Heart left ventricle (tissue), 13 donors: ENCODE measurements around the gene ZNF512B.
"Not testable (repeated sequence)": the region's sequence is repeated elsewhere in the genome, so short reads cannot be mapped to it uniquely, and the experiment has no call there.

Source experiments
- POLR2A ChIP-seq, 2 donors: fragments of 450-650 bp; IDR thresholded peaks; one replicate each; pipeline ENCODE4 v1.6.1; 2017; ENCODE audit warnings: antibody characterized with exemption in 2 of 2, mild to moderate bottlenecking in 2 of 2, moderate library complexity in 2 of 2
- TF ChIP-seq, protein P1 (sequence below), 12 donors: fragments of 200-600 bp; sonication (generic) in 4 of 12; IDR thresholded peaks; one replicate each; pipeline versions ENCODE4 v1.5.0 to v1.8.0; 2018 to 2022; ENCODE audit warnings: antibody characterized with exemption in 12 of 12, mild to moderate bottlenecking in 5 of 12
- donor health status: ischemic (EF 13 %, LVEDD 7.1; RV severe dilation, severe dysfunction).
- donor health status: DM: no; HTN: yes; CAD: no.
- donor health status: DM: no; HTN: no; CAD: no.
- donor health status: ischemic (EF 25% LVEDD 6.9; RV normal size, moderate dysfunction).
- donor health status: ischemic (EF 25% LVEDD 5.7; RV mildly dilated, moderate dysfunction).
- donor health status: ischemic (EF 35%, LVEDD 5.7; RV mildly dilated, moderate dysfunction).
- donor health status: nonischemic (EF 11% LVEDD 7.7; RV severe dilation, severe dysfunction).
- donor health status: DM: yes; HTN: yes; CAD: no.
- donor health status: PGD.
- donor health status: ischemic (EF 29% LVEDD 5.4; RV normal size, mild dysfunction).
- donor health status: nonischemic (EF 23%, LVEDD 6.1; RV moderate dilation, normal function).

DNA sequence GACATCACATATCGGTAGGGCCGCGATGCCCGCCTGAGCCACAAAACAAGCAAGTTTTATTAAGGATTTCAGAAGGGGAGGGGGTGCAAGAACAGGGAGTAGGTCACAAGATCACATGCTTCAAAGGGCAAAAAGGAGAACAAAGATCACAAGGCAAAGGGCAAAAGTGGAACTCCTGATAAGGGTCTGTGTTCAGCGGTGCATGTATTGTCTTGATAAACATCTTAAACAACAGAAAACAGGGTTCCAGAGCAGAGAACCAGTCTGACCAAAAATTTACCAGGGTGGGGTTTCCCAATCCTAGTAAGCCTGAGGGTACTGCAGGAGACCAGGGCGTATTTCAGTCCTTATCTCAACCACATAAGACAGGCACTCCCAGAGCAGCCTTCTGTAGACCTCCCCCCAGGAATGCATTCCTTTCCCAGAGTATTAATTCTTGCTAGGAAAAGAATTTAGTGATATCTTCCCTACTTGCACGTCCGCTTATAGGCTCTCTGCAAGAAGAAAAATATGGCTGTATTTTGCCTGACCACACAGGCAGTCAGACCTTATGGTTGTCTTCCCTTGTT lies 53.3 kb downstream of the ZNF512B start:
- TF ChIP-seq, protein P1, sequence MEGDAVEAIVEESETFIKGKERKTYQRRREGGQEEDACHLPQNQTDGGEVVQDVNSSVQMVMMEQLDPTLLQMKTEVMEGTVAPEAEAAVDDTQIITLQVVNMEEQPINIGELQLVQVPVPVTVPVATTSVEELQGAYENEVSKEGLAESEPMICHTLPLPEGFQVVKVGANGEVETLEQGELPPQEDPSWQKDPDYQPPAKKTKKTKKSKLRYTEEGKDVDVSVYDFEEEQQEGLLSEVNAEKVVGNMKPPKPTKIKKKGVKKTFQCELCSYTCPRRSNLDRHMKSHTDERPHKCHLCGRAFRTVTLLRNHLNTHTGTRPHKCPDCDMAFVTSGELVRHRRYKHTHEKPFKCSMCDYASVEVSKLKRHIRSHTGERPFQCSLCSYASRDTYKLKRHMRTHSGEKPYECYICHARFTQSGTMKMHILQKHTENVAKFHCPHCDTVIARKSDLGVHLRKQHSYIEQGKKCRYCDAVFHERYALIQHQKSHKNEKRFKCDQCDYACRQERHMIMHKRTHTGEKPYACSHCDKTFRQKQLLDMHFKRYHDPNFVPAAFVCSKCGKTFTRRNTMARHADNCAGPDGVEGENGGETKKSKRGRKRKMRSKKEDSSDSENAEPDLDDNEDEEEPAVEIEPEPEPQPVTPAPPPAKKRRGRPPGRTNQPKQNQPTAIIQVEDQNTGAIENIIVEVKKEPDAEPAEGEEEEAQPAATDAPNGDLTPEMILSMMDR (IDR thresholded peaks at IDR 0.05): not testable (repeated sequence)
- not testable (repeated sequence) for TF ChIP-seq POLR2A (IDR thresholded peaks at IDR 0.05)
